A549 (cell line): ENCODE results near the gene MTG2. TPM values are rescaled to one million over a fixed set of nuclear protein-coding genes. Genes with fewer than 3 reads are reported as not detected.

Source experiments
- ATAC-seq, 2 experiments: fragments of 200-7000 bp in 1 of 2; fragments of >200 bp in 1 of 2; cut with Nextera tagmentation in 1 of 2; cut with Tn5 transposase in 1 of 2; 3 replicates each; pipeline versions ENCODE4 v1.8.0 to v1.9.1; 2018 to 2020; ENCODE audit warnings: mild to moderate bottlenecking in 1 of 2, moderate library complexity in 1 of 2
- CTCF ChIA-PET: fragments of 300-600 bp; sonication (Branson Sonifier 250); formaldehyde crosslinking; extraction: SDS; loops from one replicate; lab custom pipeline; 2021; ENCODE audit warnings: antibody characterized with exemption, inconsistent platforms; lab: Yijun Ruan, JAX
- POLR2A ChIA-PET: fragments of 350-600 bp; formaldehyde crosslinking; extraction: SDS; loops from one replicate; lab custom pipeline; 2021; ENCODE audit warnings: antibody characterized with exemption, inconsistent platforms; lab: Yijun Ruan, JAX
- DNase-seq, 2 experiments: peaks; one replicate each; pipeline versions ENCODE4 v3.0.0 to v3.0.0-alpha.2; 2011 to 2016; ENCODE audit warnings: low read depth in 1 of 2, low spot score in 1 of 2
- FAIRE-seq: peaks from 2 replicates; lab custom pipeline; 2011; peaks lifted over from hg19 to GRCh38; lab: Jason Lieb, UNC
- H3K27ac ChIP-seq, 2 experiments: fragments of >200 bp; sonication (Bioruptor Twin); formaldehyde crosslinking; 3 replicates each; pipeline ENCODE4 v1.5.1; 2016 to 2017
- H3K4me1 ChIP-seq: fragments of >200 bp; sonication (Bioruptor Twin); formaldehyde crosslinking; 3 replicates; pipeline ENCODE4 v1.6.1; 2016
- H3K4me2 ChIP-seq: fragments of >200 bp; sonication (Bioruptor Twin); formaldehyde crosslinking; 3 replicates; pipeline ENCODE4 v1.6.1; 2016
- H3K4me3 ChIP-seq: fragments of >200 bp; sonication (Bioruptor Twin); formaldehyde crosslinking; 3 replicates; pipeline ENCODE4 v1.5.1; 2016
- H3K9me3 ChIP-seq: fragments of >200 bp; sonication (Bioruptor Twin); formaldehyde crosslinking; 3 replicates; pipeline ENCODE4 v1.6.1; 2016
- BCL3 ChIP-seq: fragments of >200 bp; sonication (Bioruptor Twin); formaldehyde crosslinking; IDR thresholded peaks from 3 replicates; pipeline ENCODE4 v1.6.1; 2016
- BHLHE40 ChIP-seq: IDR thresholded peaks from 2 replicates; pipeline ENCODE4 v1.6.1; 2012; ENCODE audit warnings: low read depth, low read length, inconsistent platforms
- CBX8 ChIP-seq: fragments of 200-600 bp; sonication (generic); IDR thresholded peaks from 2 replicates; pipeline ENCODE4 v1.6.1; 2016
- EHF ChIP-seq: fragments of 250-450 bp; sonication (Bioruptor Pico); IDR thresholded peaks from 2 replicates; pipeline ENCODE4 v1.5.0; 2020; ENCODE audit warnings: mild to moderate bottlenecking
- EP300 ChIP-seq, 2 experiments: fragments of >200 bp; sonication (Bioruptor Twin); formaldehyde crosslinking; IDR thresholded peaks; 2 replicates in 1 of 2; 3 replicates in 1 of 2; pipeline ENCODE4 v1.6.1; 2016 to 2017
- FOSL2 ChIP-seq, 2 experiments: fragments of 450-650 bp in 1 of 2; fragments of >200 bp in 1 of 2; sonication (Bioruptor Twin) in 1 of 2; formaldehyde crosslinking; IDR thresholded peaks; 2 replicates each; pipeline versions ENCODE4 v1.5.0 to v1.6.1; 2016 to 2020; ENCODE audit warnings: mild to moderate bottlenecking in 1 of 2, moderate library complexity in 1 of 2
- GATA3 ChIP-seq: IDR thresholded peaks from 2 replicates; pipeline ENCODE4 v1.6.1; 2012; ENCODE audit warnings: borderline replicate concordance
- HES2 ChIP-seq: fragments of >200 bp; sonication (Bioruptor Twin); formaldehyde crosslinking; IDR thresholded peaks from 2 replicates; pipeline ENCODE4 v1.6.1; 2016
- HEYL ChIP-seq: fragments of 250-450 bp; sonication (Bioruptor Pico); IDR thresholded peaks from 2 replicates; pipeline ENCODE4 v1.8.0; 2021; ENCODE audit warnings: mild to moderate bottlenecking, moderate library complexity
- HOXB5 ChIP-seq: fragments of 250-450 bp; sonication (Bioruptor Pico); IDR thresholded peaks from 2 replicates; pipeline ENCODE4 v1.5.0; 2020; ENCODE audit warnings: mild to moderate bottlenecking, moderate library complexity
- KDM1A ChIP-seq: fragments of 200-600 bp; sonication (generic); IDR thresholded peaks from 2 replicates; pipeline ENCODE4 v1.6.1; 2016; ENCODE audit warnings: low read depth, mild to moderate bottlenecking
- MAZ ChIP-seq: fragments of 150-350 bp; IDR thresholded peaks from 2 replicates; pipeline ENCODE4 v1.6.1; 2014; ENCODE audit warnings: antibody characterized with exemption, low read depth, low read length, borderline replicate concordance
- PBX3 ChIP-seq: IDR thresholded peaks from 2 replicates; pipeline ENCODE4 v1.6.1; 2012
- POLR2A ChIP-seq: IDR thresholded peaks from 2 replicates; pipeline ENCODE4 v1.6.1; 2012; ENCODE audit warnings: mild to moderate bottlenecking, low read length
- REST ChIP-seq: fragments of 200-600 bp; sonication (generic); IDR thresholded peaks from 2 replicates; pipeline ENCODE4 v1.6.1; 2016; ENCODE audit warnings: antibody characterized with exemption, mild to moderate bottlenecking, moderate library complexity
- TP53 ChIP-seq: fragments of 250-450 bp; sonication (Bioruptor Pico); IDR thresholded peaks from 2 replicates; pipeline ENCODE4 v1.5.0; 2021; ENCODE audit warnings: mild to moderate bottlenecking, moderate library complexity
- ZFP36 ChIP-seq: fragments of 450-650 bp; IDR thresholded peaks from 2 replicates; pipeline ENCODE4 v1.6.1; 2014; ENCODE audit warnings: borderline replicate concordance; ENCODE audit not compliant: partially characterized antibody
- WGBS: methylation state at CpG from one replicate; pipeline ENCODE4 v1.1.6; 2017; ENCODE audit errors: missing lambda C conversion rate; 5-methylcytosine and 5-hydroxymethylcytosine counted together
- polyA plus RNA-seq, 4 experiments: library from polyadenylated mRNA; depleted of rRNA in 3 of 4; stranded (reverse); fragments of >200 nt; fragmentation: RNase III in 1 of 4; extraction: RNeasy Plus Mini Kit Qiagen cat#74134 plus additional on column Dnase treatment in 1 of 4; gene quantifications; 2 replicates in 3 of 4; 3 replicates in 1 of 4; pipeline ENCODE4 v1.2.3, GENCODE V29; 2011 to 2017
- TF ChIP-seq, protein P1 (sequence below): IDR thresholded peaks from 2 replicates; pipeline ENCODE4 v1.6.1; 2012
- TF ChIP-seq, protein P2 (sequence below): fragments of 250-450 bp; sonication (Bioruptor Pico); IDR thresholded peaks from 2 replicates; pipeline ENCODE4 v1.5.0; 2020; ENCODE audit warnings: low read depth, mild to moderate bottlenecking, moderate library complexity

The MTG2 gene
- polyA plus RNA-seq, 2 of the 4 experiments (the other 2 are of a cell fraction), result 21.9 to 28.7 TPM

- H3K4me3 ChIP-seq, result no peak overlapping the region
- 89% methylated on average over 23 of the region's 23 CpGs for WGBS
- DNase-seq (no peak), FAIRE-seq (no peak), ATAC-seq (no peak)
- no peaks in the 10 kb centered on the region for H3K9me3 ChIP-seq
- H3K4me2 ChIP-seq, result no peak overlapping the region
- ChIA-PET POLR2A (no interaction called here), CTCF (interaction anchor here (1.5 kb wide), 1 partner anchor 193 kb away, joined by 4 read pairs; no protein-coding TSS in a partner anchor)
- TF ChIP-seq CBX8, result no peak
- TF ChIP-seq GATA3, result no peak
- no peak for TF ChIP-seq REST
- no peak for TF ChIP-seq PBX3
- no peak for TF ChIP-seq TP53 (CRISPR knock-in tag)
- no peak overlapping the region for H3K27ac ChIP-seq
- no peaks in the 10 kb centered on the region for H3K4me1 ChIP-seq
These were observed 20.0 kb downstream of the MTG2 start for GRCh38 chr20:62202676-62203377.

DNA sequence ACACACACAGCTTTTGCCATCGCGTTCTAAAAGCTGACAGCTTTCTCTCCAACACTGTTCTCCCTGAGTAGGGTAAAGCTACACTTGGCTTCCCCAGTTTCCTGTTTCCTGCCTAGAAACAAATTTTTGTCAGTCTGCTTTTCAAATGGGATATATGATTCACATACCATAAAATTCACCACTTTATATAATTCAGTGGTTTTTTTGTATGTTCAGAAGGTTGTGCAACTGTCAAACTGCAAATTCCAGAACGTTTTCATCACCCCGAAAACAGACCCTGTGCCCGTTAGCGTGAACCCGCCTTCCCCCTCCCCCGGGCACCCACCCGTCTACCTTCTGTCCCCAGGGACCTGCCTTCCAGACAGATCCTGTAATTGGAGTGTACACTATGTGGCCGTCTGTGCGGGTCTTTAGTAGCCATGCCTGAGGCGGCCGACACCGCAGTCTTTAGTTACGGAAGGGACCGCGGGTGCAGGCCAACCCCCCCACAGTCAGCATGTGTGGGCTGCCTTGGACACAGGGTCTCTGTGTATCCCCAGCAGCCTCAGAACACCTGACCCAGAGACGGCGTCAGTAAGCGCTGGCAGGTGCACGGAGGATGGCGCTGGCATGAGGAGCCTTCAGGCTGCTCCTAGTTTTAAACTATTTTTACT lies 20.7 kb downstream of the MTG2 start:
- WGBS, result 89% methylated on average over 22 of the region's 22 CpGs
- no peak for ATAC-seq
- Histone ChIP-seq H3K4me2 (no peak overlapping the region), H3K4me3 (no peak overlapping the region), H3K4me1 (no peaks in the 10 kb centered on the region)
- CTCF ChIA-PET, result no interaction called here
- no peak for TF ChIP-seq EHF
- TF ChIP-seq FOSL2 (IDR thresholded peaks at IDR 0.05), result no peak
- no peak for TF ChIP-seq FOSL2 (CRISPR knock-in tag; IDR thresholded peaks at IDR 0.05)
- TF ChIP-seq EP300 (IDR thresholded peaks at IDR 0.05), result no peak
- TF ChIP-seq, protein P1, sequence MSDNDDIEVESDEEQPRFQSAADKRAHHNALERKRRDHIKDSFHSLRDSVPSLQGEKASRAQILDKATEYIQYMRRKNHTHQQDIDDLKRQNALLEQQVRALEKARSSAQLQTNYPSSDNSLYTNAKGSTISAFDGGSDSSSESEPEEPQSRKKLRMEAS, result no peak
- no peak for TF ChIP-seq PBX3
- no peak for TF ChIP-seq ZFP36
- TF ChIP-seq, all 56 proteins: peak for 0
- Histone ChIP-seq H3K9me3 (no peaks in the 10 kb centered on the region), H3K27ac (no peak overlapping the region)
- no peak for FAIRE-seq
- DNase-seq, result no peak
- POLR2A ChIA-PET, result no interaction called here

GRCh38 chr20:62205618-62206387 lies 23.0 kb downstream of the MTG2 start:
- Histone ChIP-seq H3K9me3 (no peaks in the 10 kb centered on the region), H3K27ac (no peak overlapping the region), H3K4me1 (no peaks in the 10 kb centered on the region), H3K4me3 (no peak overlapping the region), H3K4me2 (no peak overlapping the region)
- ATAC-seq (no peak), DNase-seq (no peak), FAIRE-seq (no peak)
- TF ChIP-seq HEYL (CRISPR knock-in tag), result no peak
- no peak for TF ChIP-seq MAZ
- TF ChIP-seq HES2, result no peak
- TF ChIP-seq, protein P2, sequence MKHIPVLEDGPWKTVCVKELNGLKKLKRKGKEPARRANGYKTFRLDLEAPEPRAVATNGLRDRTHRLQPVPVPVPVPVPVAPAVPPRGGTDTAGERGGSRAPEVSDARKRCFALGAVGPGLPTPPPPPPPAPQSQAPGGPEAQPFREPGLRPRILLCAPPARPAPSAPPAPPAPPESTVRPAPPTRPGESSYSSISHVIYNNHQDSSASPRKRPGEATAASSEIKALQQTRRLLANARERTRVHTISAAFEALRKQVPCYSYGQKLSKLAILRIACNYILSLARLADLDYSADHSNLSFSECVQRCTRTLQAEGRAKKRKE, result no peak
- TF ChIP-seq EHF, result no peak
- no peak for TF ChIP-seq BCL3
- no peak for TF ChIP-seq KDM1A
- TF ChIP-seq EP300 (IDR thresholded peaks at IDR 0.05), result no peak
- no peak for TF ChIP-seq POLR2A
- TF ChIP-seq GATA3, result no peak
- TF ChIP-seq HOXB5 (CRISPR knock-in tag), result no peak
- TF ChIP-seq PBX3, result no peak
- TF ChIP-seq TP53 (CRISPR knock-in tag), result no peak
- no peak for TF ChIP-seq BHLHE40
- WGBS, result 95% methylated on average over 24 of the region's 38 CpGs
- CTCF ChIA-PET, result no interaction called here
- POLR2A ChIA-PET, result no interaction called here
